WTC11 (cell line): ENCODE results near the gene RYR2. TPM values are rescaled to one million over a fixed set of nuclear protein-coding genes. Genes with fewer than 3 reads are reported as not detected.

ENCODE experiments used
- ATAC-seq: fragments of 200-7000 bp; cut with Tn5 transposase; 2 replicates; pipeline ENCODE4 v1.10.0; 2021; ENCODE audit warnings: mild to moderate bottlenecking, moderate library complexity
- CTCF ChIA-PET: fragments of 300-600 bp; sonication (Branson Sonifier 250); formaldehyde crosslinking; loops from one replicate; lab custom pipeline; 2021; ENCODE audit warnings: antibody characterized with exemption; lab: Charles Lee
- POLR2A ChIA-PET: fragments of 350-600 bp; sonication (Branson Sonifier 250); formaldehyde crosslinking; loops from one replicate; lab custom pipeline; 2021; ENCODE audit warnings: antibody characterized with exemption; lab: Charles Lee
- DNase-seq: peaks from one replicate; pipeline ENCODE4 v3.0.0; 2021; ENCODE audit warnings: low spot score
- H3K27ac Mint-ChIP-seq: 2 replicates; pipeline ENCODE4 v1.8.0; 2021; ENCODE audit warnings: mixed read lengths
- H3K27me3 Mint-ChIP-seq: 2 replicates; pipeline ENCODE4 v1.8.0; 2021; ENCODE audit warnings: low read depth, mild to moderate bottlenecking, moderate library complexity, mixed read lengths
- H3K36me3 Mint-ChIP-seq: 2 replicates; pipeline ENCODE4 v1.8.0; 2021; ENCODE audit warnings: mixed read lengths
- H3K4me1 Mint-ChIP-seq: 2 replicates; pipeline ENCODE4 v1.8.0; 2022; ENCODE audit warnings: mixed read lengths
- H3K4me3 Mint-ChIP-seq: 2 replicates; pipeline ENCODE4 v1.8.0; 2021; ENCODE audit warnings: mild to moderate bottlenecking, moderate library complexity, mixed read lengths
- H3K9me3 Mint-ChIP-seq: 2 replicates; pipeline ENCODE4 v1.8.0; 2021; ENCODE audit warnings: mixed read lengths
- CDX4 ChIP-seq: fragments of 250-450 bp; sonication (Bioruptor Pico); IDR thresholded peaks from 2 replicates; pipeline ENCODE4 v1.9.0; 2021; ENCODE audit warnings: moderate library complexity, mild to moderate bottlenecking, inconsistent platforms, borderline replicate concordance
- EMX1 ChIP-seq: fragments of 250-450 bp; sonication (Bioruptor Pico); IDR thresholded peaks from 2 replicates; pipeline ENCODE4 v1.8.0; 2021; ENCODE audit warnings: mild to moderate bottlenecking
- ERG ChIP-seq: fragments of 250-450 bp; sonication (Bioruptor Pico); IDR thresholded peaks from 2 replicates; pipeline ENCODE4 v1.8.0; 2021; ENCODE audit warnings: mild to moderate bottlenecking
- ESRRA ChIP-seq: sonication (generic); formaldehyde crosslinking; IDR thresholded peaks from 2 replicates; pipeline ENCODE4 v1.8.1; 2022; ENCODE audit warnings: mild to moderate bottlenecking, missing genetic modification reagents, borderline replicate concordance
- FOXJ3 ChIP-seq: sonication (generic); formaldehyde crosslinking; IDR thresholded peaks from 2 replicates; pipeline ENCODE4 v1.9.0; 2021; ENCODE audit warnings: missing genetic modification reagents, mild to moderate bottlenecking, borderline replicate concordance
- GABPB1 ChIP-seq: sonication (generic); formaldehyde crosslinking; IDR thresholded peaks from 2 replicates; pipeline ENCODE4 v1.8.1; 2023; ENCODE audit warnings: mild to moderate bottlenecking, missing genetic modification reagents
- JAZF1 ChIP-seq: fragments of 250-450 bp; sonication (Bioruptor Pico); IDR thresholded peaks from 2 replicates; pipeline ENCODE4 v1.9.0; 2021; ENCODE audit warnings: moderate library complexity, mild to moderate bottlenecking, inconsistent platforms
- MLX ChIP-seq: sonication (generic); formaldehyde crosslinking; IDR thresholded peaks from 2 replicates; pipeline ENCODE4 v1.8.1; 2023; ENCODE audit warnings: mild to moderate bottlenecking, missing genetic modification reagents, moderate library complexity
- NFATC4 ChIP-seq: fragments of 250-450 bp; sonication (Bioruptor Pico); IDR thresholded peaks from 2 replicates; pipeline ENCODE4 v1.9.0; 2021; ENCODE audit warnings: mild to moderate bottlenecking
- SMAD3 ChIP-seq: sonication (generic); formaldehyde crosslinking; IDR thresholded peaks from 2 replicates; pipeline ENCODE4 v1.8.0; 2022; ENCODE audit warnings: missing genetic modification reagents, mild to moderate bottlenecking, borderline replicate concordance
- TEAD1 ChIP-seq: sonication (generic); formaldehyde crosslinking; IDR thresholded peaks from 2 replicates; pipeline ENCODE4 v1.8.0; 2022; ENCODE audit warnings: mild to moderate bottlenecking, missing genetic modification reagents
- total RNA-seq: library from RNA; stranded (reverse); gene quantifications from 3 replicates; pipeline ENCODE4 v1.2.3, GENCODE V29; 2021
- TF ChIP-seq, protein P1 (sequence below): sonication (generic); formaldehyde crosslinking; IDR thresholded peaks from 2 replicates; pipeline ENCODE4 v1.8.1; 2022; ENCODE audit warnings: low read depth, missing genetic modification reagents, borderline replicate concordance
- TF ChIP-seq, protein P2 (sequence below): sonication (generic); formaldehyde crosslinking; IDR thresholded peaks from 2 replicates; pipeline ENCODE4 v1.8.0; 2022; ENCODE audit warnings: mild to moderate bottlenecking, missing genetic modification reagents
- TF ChIP-seq, protein P3 (sequence below): sonication (generic); formaldehyde crosslinking; IDR thresholded peaks from 2 replicates; pipeline ENCODE4 v1.8.1; 2022; ENCODE audit warnings: missing genetic modification reagents, borderline replicate concordance
- TF ChIP-seq, protein P4 (sequence below): fragments of 250-450 bp; sonication (Bioruptor Pico); IDR thresholded peaks from 2 replicates; pipeline ENCODE4 v1.9.0; 2021; ENCODE audit warnings: mild to moderate bottlenecking, borderline replicate concordance

Gene RYR2
- total RNA-seq, 1 experiment from 2014 or later: 7.9 TPM

- Mint-ChIP-seq H3K27me3 (no peaks in the 10 kb centered on the region; the same call in none of the 2 replicates), H3K9me3 (peaks cover 7% of the 10 kb centered on the region), H3K4me3 (no peak overlapping the region), H3K4me1 (peaks cover 41% of the 10 kb centered on the region), H3K36me3 (peaks cover 3% of the 10 kb centered on the region; the same call in 1 of the 2 replicates), H3K27ac (no peak overlapping the region)
- ChIA-PET CTCF (interaction anchor here (1.0 to 2.6 kb wide), 3 partner anchors 17 to 67 kb away, joined by 3 to 19 read pairs (median 4); no protein-coding TSS in a partner anchor), POLR2A (no interaction called here)
- DNase-seq (no peak), ATAC-seq (no peak)
- TF ChIP-seq ESRRA (no peak), MLX (CRISPR knock-in tag) (no peak), TEAD1 (CRISPR knock-in tag) (no peak), CDX4 (CRISPR knock-in tag) (no peak), FOXJ3 (no peak), NFATC4 (CRISPR knock-in tag) (no peak), EMX1 (CRISPR knock-in tag) (no peak), SMAD3 (CRISPR knock-in tag) (no peak), JAZF1 (no peak), ERG (CRISPR knock-in tag) (no peak), GABPB1 (CRISPR knock-in tag) (no peak)
- TF ChIP-seq, protein P1, sequence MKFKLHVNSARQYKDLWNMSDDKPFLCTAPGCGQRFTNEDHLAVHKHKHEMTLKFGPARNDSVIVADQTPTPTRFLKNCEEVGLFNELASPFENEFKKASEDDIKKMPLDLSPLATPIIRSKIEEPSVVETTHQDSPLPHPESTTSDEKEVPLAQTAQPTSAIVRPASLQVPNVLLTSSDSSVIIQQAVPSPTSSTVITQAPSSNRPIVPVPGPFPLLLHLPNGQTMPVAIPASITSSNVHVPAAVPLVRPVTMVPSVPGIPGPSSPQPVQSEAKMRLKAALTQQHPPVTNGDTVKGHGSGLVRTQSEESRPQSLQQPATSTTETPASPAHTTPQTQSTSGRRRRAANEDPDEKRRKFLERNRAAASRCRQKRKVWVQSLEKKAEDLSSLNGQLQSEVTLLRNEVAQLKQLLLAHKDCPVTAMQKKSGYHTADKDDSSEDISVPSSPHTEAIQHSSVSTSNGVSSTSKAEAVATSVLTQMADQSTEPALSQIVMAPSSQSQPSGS (CRISPR knock-in tag): no peak
- TF ChIP-seq, protein P2, sequence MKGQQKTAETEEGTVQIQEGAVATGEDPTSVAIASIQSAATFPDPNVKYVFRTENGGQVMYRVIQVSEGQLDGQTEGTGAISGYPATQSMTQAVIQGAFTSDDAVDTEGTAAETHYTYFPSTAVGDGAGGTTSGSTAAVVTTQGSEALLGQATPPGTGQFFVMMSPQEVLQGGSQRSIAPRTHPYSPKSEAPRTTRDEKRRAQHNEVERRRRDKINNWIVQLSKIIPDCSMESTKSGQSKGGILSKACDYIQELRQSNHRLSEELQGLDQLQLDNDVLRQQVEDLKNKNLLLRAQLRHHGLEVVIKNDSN: no peak
- TF ChIP-seq, protein P3, sequence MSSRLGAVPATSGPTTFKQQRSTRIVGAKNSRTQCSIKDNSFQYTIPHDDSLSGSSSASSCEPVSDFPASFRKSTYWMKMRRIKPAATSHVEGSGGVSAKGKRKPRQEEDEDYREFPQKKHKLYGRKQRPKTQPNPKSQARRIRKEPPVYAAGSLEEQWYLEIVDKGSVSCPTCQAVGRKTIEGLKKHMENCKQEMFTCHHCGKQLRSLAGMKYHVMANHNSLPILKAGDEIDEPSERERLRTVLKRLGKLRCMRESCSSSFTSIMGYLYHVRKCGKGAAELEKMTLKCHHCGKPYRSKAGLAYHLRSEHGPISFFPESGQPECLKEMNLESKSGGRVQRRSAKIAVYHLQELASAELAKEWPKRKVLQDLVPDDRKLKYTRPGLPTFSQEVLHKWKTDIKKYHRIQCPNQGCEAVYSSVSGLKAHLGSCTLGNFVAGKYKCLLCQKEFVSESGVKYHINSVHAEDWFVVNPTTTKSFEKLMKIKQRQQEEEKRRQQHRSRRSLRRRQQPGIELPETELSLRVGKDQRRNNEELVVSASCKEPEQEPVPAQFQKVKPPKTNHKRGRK: no peak
- TF ChIP-seq, protein P4, sequence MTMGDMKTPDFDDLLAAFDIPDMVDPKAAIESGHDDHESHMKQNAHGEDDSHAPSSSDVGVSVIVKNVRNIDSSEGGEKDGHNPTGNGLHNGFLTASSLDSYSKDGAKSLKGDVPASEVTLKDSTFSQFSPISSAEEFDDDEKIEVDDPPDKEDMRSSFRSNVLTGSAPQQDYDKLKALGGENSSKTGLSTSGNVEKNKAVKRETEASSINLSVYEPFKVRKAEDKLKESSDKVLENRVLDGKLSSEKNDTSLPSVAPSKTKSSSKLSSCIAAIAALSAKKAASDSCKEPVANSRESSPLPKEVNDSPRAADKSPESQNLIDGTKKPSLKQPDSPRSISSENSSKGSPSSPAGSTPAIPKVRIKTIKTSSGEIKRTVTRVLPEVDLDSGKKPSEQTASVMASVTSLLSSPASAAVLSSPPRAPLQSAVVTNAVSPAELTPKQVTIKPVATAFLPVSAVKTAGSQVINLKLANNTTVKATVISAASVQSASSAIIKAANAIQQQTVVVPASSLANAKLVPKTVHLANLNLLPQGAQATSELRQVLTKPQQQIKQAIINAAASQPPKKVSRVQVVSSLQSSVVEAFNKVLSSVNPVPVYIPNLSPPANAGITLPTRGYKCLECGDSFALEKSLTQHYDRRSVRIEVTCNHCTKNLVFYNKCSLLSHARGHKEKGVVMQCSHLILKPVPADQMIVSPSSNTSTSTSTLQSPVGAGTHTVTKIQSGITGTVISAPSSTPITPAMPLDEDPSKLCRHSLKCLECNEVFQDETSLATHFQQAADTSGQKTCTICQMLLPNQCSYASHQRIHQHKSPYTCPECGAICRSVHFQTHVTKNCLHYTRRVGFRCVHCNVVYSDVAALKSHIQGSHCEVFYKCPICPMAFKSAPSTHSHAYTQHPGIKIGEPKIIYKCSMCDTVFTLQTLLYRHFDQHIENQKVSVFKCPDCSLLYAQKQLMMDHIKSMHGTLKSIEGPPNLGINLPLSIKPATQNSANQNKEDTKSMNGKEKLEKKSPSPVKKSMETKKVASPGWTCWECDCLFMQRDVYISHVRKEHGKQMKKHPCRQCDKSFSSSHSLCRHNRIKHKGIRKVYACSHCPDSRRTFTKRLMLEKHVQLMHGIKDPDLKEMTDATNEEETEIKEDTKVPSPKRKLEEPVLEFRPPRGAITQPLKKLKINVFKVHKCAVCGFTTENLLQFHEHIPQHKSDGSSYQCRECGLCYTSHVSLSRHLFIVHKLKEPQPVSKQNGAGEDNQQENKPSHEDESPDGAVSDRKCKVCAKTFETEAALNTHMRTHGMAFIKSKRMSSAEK: no peak
Observed at GRCh38 chr1:237834461-237834860, 792.5 kb downstream of the RYR2 start.
